MM.1S (cell line): ENCODE results near the gene AQP10.

Experiments
- CTCF ChIP-seq: fragments of 300-600 bp; sonication (generic); IDR thresholded peaks from 2 replicates; pipeline ENCODE4 v1.5.1; 2016; ENCODE audit warnings: antibody characterized with exemption, low read length, mixed read lengths
- EZH2 ChIP-seq: fragments of 300-600 bp; sonication (generic); optimal IDR thresholded peaks from 2 replicates; pipeline ENCODE3; 2017; ENCODE audit warnings: low read depth, mild to moderate bottlenecking, antibody characterized with exemption, low read length, mixed read lengths
- EZH2phosphoT487 ChIP-seq: fragments of 300-600 bp; sonication (generic); IDR thresholded peaks from 2 replicates; pipeline ENCODE4 v1.6.1; 2018; ENCODE audit warnings: antibody characterized with exemption, low read length

GRCh38 chr1:154316704-154317103 lies 4.2 kb upstream of the AQP10 start:
- TF ChIP-seq CTCF, result no peak
- no peak for TF ChIP-seq EZH2
- TF ChIP-seq EZH2phosphoT487, result no peak
